Testis (tissue), 5 donors: ENCODE measurements around the gene HLA-F. TPM values are rescaled to one million over a fixed set of nuclear protein-coding genes. Genes with fewer than 3 reads are reported as not detected.
A peak's percentile ranks its signal among the peaks of the same experiment; 100 is the strongest.

Experiments used
- DNase-seq: peaks from one replicate; pipeline ENCODE4 v3.0.0-alpha.2; 2019
- H3K27ac ChIP-seq, 2 donors: fragments of 200-600 bp; sonication (generic); one replicate each; pipeline ENCODE4 v1.5.1; 2019
- H3K27me3 ChIP-seq: fragments of 200-600 bp; sonication (generic); one replicate; pipeline ENCODE4 v1.5.1; 2019
- H3K36me3 ChIP-seq: fragments of 200-600 bp; sonication (generic); one replicate; pipeline ENCODE4 v1.5.1; 2017; ENCODE audit warnings: low read depth; ENCODE audit errors: missing control alignments
- H3K4me1 ChIP-seq: fragments of 200-600 bp; sonication (generic); one replicate; pipeline ENCODE4 v1.5.1; 2019
- H3K4me3 ChIP-seq, 2 donors: fragments of 200-600 bp; sonication (generic); one replicate each; pipeline ENCODE4 v1.5.1; 2017 to 2019
- H3K9me3 ChIP-seq: fragments of 200-600 bp; sonication (generic); one replicate; pipeline ENCODE4 v1.5.1; 2017
- POLR2A ChIP-seq: fragments of 450-650 bp; IDR thresholded peaks from one replicate; pipeline ENCODE4 v1.6.1; 2017; ENCODE audit warnings: antibody characterized with exemption, mild to moderate bottlenecking, moderate library complexity
- WGBS, 2 donors: methylation state at CpG; one replicate each; pipeline ENCODE4 v1.1.5; 2018; 5-methylcytosine and 5-hydroxymethylcytosine counted together
- intact Hi-C: fragments of 100-400 bp; cut with DNase I; formaldehyde crosslinking; loops from one replicate; pipeline ENCODE4 v1.15.1; 2023; ENCODE audit warnings: low total_unique reads
- long read RNA-seq, 2 donors: transcript quantifications; one replicate each; lab custom pipeline, GENCODE V29; 2026
- polyA plus RNA-seq: library from polyadenylated mRNA; stranded (reverse); fragments of 350-450 nt; fragmentation: Illumina TruSeq; extraction: RNeasy Lipid Tissue Mini Kit (QIAGEN cat#74804); gene quantifications from one replicate; pipeline ENCODE4 v1.2.3, GENCODE V29; 2014; ENCODE audit warnings: low read depth, low replicate concordance; ENCODE audit not compliant: insufficient read depth
- total RNA-seq, 2 donors: library from RNA; depleted of rRNA; stranded (reverse); fragments of >200 nt; gene quantifications; one replicate each; pipeline ENCODE4 v1.2.3, GENCODE V29; 2016
- TF ChIP-seq, protein P1 (sequence below), 3 experiments: fragments of 450-650 bp in 2 of 3; fragments of 200-600 bp in 1 of 3; sonication (generic) in 1 of 3; IDR thresholded peaks; one replicate each; pipeline ENCODE4 v1.5.1; 2016 to 2019; ENCODE audit warnings: antibody characterized with exemption in 3 of 3, mild to moderate bottlenecking in 2 of 3, moderate library complexity in 1 of 3

Gene HLA-F
- total RNA-seq (10 to 100 TPM; 25.3 to 28.1 TPM), polyA plus RNA-seq (51.1 TPM)
- long read RNA-seq, donor 1 = 0 reads
- long read RNA-seq, donor 2, partial matches to known transcripts = 0 of 3 reads
- long read RNA-seq, donor 2, other reads (novel, unspliced or antisense) = 0 of 3 reads

DNA sequence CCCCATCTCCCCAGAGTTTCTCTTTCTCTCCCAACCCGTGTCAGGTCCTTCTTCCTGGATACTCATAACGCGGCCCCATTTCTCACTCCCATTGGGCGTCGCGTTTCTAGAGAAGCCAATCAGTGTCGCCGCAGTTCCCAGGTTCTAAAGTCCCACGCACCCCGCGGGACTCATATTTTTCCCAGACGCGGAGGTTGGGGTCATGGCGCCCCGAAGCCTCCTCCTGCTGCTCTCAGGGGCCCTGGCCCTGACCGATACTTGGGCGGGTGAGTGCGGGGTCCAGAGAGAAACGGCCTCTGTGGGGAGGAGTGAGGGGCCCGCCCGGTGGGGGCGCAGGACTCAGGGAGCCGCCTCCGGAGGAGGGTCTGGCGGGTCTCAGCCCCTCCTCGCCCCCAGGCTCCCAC is at the start of gene HLA-F:
TSS of gene HLA-F (plus strand) at position 173 of the 404 bp plus-strand sequence. CDS start at position 203, 30 bp downstream.
- H3K4me1 ChIP-seq = peaks cover 4% of the 10 kb centered on the region
- H3K36me3 ChIP-seq = no peaks in the 10 kb centered on the region
- no peak for TF ChIP-seq POLR2A
- TF ChIP-seq, protein P1, sequence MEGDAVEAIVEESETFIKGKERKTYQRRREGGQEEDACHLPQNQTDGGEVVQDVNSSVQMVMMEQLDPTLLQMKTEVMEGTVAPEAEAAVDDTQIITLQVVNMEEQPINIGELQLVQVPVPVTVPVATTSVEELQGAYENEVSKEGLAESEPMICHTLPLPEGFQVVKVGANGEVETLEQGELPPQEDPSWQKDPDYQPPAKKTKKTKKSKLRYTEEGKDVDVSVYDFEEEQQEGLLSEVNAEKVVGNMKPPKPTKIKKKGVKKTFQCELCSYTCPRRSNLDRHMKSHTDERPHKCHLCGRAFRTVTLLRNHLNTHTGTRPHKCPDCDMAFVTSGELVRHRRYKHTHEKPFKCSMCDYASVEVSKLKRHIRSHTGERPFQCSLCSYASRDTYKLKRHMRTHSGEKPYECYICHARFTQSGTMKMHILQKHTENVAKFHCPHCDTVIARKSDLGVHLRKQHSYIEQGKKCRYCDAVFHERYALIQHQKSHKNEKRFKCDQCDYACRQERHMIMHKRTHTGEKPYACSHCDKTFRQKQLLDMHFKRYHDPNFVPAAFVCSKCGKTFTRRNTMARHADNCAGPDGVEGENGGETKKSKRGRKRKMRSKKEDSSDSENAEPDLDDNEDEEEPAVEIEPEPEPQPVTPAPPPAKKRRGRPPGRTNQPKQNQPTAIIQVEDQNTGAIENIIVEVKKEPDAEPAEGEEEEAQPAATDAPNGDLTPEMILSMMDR (IDR thresholded peaks at IDR 0.05) = no peak
- DNase-seq = peak; percentile 91
- H3K27me3 ChIP-seq = no peaks in the 10 kb centered on the region
- intact Hi-C loops = no loop called here
- H3K27ac ChIP-seq = peak within 1 kb of the TSS; percentile 86 to 89
- no peaks in the 10 kb centered on the region for H3K9me3 ChIP-seq
- H3K4me3 ChIP-seq = peak within 1 kb of the TSS; percentile 81 to 85
- WGBS, 2 donors = 0 to 1% methylated on average over 21 to 23 of the region's 26 CpGs

DNA sequence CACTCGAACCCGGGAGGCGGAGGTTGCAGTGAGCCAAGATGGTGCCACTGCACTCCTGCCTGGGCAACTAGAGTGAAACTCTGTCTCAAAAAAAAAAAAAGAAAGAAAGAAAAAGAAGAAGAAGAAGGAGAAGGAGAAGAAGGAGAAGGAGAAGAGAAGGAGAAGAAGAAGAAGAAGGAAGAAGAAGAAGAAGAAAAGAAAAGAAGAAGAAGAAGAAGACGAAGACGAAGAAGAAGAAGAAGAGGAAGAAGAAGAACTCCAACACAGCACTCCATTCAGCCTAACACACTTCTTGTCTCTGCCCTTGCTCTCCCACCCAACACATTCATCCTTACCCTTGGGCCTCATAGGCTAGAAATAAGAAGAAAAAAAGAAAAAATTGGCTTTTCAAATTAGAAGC is 49.2 kb upstream of the HLA-F start:
- Histone ChIP-seq H3K4me3 (no peak overlapping the region), H3K36me3 (no peaks in the 10 kb centered on the region), H3K27ac (no peak overlapping the region), H3K9me3 (no peaks in the 10 kb centered on the region), H3K4me1 (no peaks in the 10 kb centered on the region), H3K27me3 (no peaks in the 10 kb centered on the region)
- intact Hi-C loops = no loop called here
- WGBS, 2 donors = 91 to 96% methylated on average over 5 of the region's 5 CpGs
- DNase-seq = no peak
- TF ChIP-seq, protein P1 (IDR thresholded peaks at IDR 0.05) = no peak
- no peak for TF ChIP-seq POLR2A

DNA sequence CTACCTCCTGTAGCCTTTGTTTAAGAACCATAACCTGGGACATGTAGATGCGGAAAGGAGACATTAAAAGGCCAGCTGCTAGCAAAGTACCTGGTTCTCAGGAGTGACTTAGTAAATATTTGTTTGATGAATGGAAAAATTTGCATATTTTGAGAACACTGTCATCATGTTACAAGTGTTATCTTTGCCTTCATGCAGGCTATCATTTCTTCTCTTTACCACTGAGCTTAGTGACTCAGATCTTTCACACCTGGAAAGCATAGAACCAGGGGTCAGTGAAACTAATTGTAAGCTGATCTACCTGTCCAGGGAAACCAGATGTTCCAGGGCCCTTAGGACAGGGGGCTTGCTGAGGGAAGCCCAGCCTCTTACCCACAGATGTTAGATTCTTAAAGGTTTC is 47.7 kb upstream of the HLA-F start:
- Histone ChIP-seq H3K36me3 (no peaks in the 10 kb centered on the region), H3K27ac (no peak overlapping the region), H3K27me3 (no peaks in the 10 kb centered on the region), H3K4me3 (no peak overlapping the region), H3K9me3 (no peaks in the 10 kb centered on the region), H3K4me1 (no peaks in the 10 kb centered on the region)
- intact Hi-C loops = no loop called here
- TF ChIP-seq POLR2A = no peak
- TF ChIP-seq, protein P1 (IDR thresholded peaks at IDR 0.05) = no peak
- DNase-seq = no peak
- 95 to 100% methylated on average over 1 of the region's 1 CpG for WGBS, 2 donors

- H3K27me3 ChIP-seq = no peaks in the 10 kb centered on the region
- no peak for TF ChIP-seq POLR2A
- TF ChIP-seq, protein P1 (IDR thresholded peaks at IDR 0.05) = no peak
- H3K27ac ChIP-seq = no peak overlapping the region
- 18 to 46% methylated on average over 2 of the region's 2 CpGs for WGBS, 2 donors
- H3K36me3 ChIP-seq = no peaks in the 10 kb centered on the region
- H3K4me1 ChIP-seq = no peaks in the 10 kb centered on the region
- no peak overlapping the region for H3K4me3 ChIP-seq
- intact Hi-C loops = no loop called here
- no peak for DNase-seq
- H3K9me3 ChIP-seq = no peaks in the 10 kb centered on the region
These were observed 46.1 kb upstream of the HLA-F start for GRCh38 chr6:29676981-29677601.

- intact Hi-C loops = no loop called here
- DNase-seq = no peak
- 78 to 95% methylated on average over 5 of the region's 5 CpGs for WGBS, 2 donors
- H3K4me3 ChIP-seq = no peak overlapping the region
- TF ChIP-seq, protein P1 (IDR thresholded peaks at IDR 0.05) = no peak
- TF ChIP-seq POLR2A = no peak
- H3K27me3 ChIP-seq = no peaks in the 10 kb centered on the region
- no peaks in the 10 kb centered on the region for H3K36me3 ChIP-seq
- H3K9me3 ChIP-seq = no peaks in the 10 kb centered on the region
- no peak overlapping the region for H3K27ac ChIP-seq
- H3K4me1 ChIP-seq = no peaks in the 10 kb centered on the region
These were observed 45.1 kb upstream of the HLA-F start for GRCh38 chr6:29678114-29678513.
